ENCODE data around the gene ARID1A.

DNA sequence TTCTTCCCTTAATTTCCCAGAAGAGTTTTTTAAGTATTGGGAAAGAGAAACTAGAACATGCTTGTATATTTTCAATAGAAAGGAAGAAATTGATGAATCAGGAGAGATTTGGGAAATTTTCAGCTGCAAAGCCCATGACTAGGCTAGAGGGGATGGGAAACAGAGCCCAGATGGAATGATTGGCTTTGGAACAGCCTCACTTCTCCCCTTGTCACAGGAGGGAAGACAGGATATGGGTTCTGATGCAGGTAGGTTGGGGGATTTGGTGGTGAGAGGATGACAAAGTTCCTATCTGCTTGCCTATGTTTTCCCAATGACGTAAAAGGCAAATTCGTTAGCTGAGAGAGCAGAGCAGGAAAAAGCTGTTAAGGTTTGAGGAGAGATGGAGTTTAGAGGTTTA lies 31.0 kb upstream of the ARID1A start:
- TF ChIP-seq CTCF (IDR thresholded peaks at IDR 0.05; ENCODE audit: borderline replicate concordance, extremely low read depth, low read length, poor library complexity, severe bottlenecking), result no peak
- TF ChIP-seq EZH2 (IDR thresholded peaks at IDR 0.05; ENCODE audit: borderline replicate concordance, low read depth, low read length, severe bottlenecking), result no peak
